ENCODE data around the gene CBLN3.

- TF ChIP-seq CTCF (IDR thresholded peaks at IDR 0.05; ENCODE audit: low read depth, low read length) (no peak), EZH2phosphoT487 (IDR thresholded peaks at IDR 0.05; ENCODE audit: low read depth) (no peak)
Measured at GRCh38 chr14:24439257-24439656, 9.8 kb upstream of the CBLN3 start.

Measured in OCI-LY3 (cell line).